Measurements from ENCODE around the gene SLC2A1. TPM values are rescaled to one million over a fixed set of nuclear protein-coding genes. Genes with fewer than 3 reads are reported as not detected.
A peak's percentile ranks its signal among the peaks of the same experiment; 100 is the strongest.

SLC2A1 gene
- total RNA-seq, 1 donor from 2014 or later: 1,905 TPM

GRCh38 chr1:42940851-42941639, 17.6 kb downstream of the SLC2A1 start:
- DNase-seq (ENCODE audit: low read depth) (peak; percentile 93), FAIRE-seq (no peak)
- H3K27me3 ChIP-seq (ENCODE audit: control insufficient read depth, insufficient read depth, low read length): no peaks in the 10 kb centered on the region
- TF ChIP-seq CTCF (IDR thresholded peaks at IDR 0.05; ENCODE audit: insufficient read depth, low read length, severe bottlenecking): no peak
- no peak overlapping the region for H3K4me3 ChIP-seq (ENCODE audit: low read depth, low read length)
- H3K36me3 ChIP-seq (ENCODE audit: control insufficient read depth, insufficient read depth, low read length): peaks cover 45% of the 10 kb centered on the region

- FAIRE-seq: no peak
- H3K36me3 ChIP-seq (ENCODE audit: control insufficient read depth, insufficient read depth, low read length): peaks cover 53% of the 10 kb centered on the region
- H3K27me3 ChIP-seq (ENCODE audit: control insufficient read depth, insufficient read depth, low read length): no peaks in the 10 kb centered on the region
- TF ChIP-seq CTCF (IDR thresholded peaks at IDR 0.05; ENCODE audit: insufficient read depth, low read length, severe bottlenecking): no peak
- no peak for DNase-seq (ENCODE audit: low read depth)
- no peak overlapping the region for H3K4me3 ChIP-seq (ENCODE audit: low read depth, low read length)
These were observed 19.7 kb downstream of the SLC2A1 start for GRCh38 chr1:42938645-42939615.

DNA sequence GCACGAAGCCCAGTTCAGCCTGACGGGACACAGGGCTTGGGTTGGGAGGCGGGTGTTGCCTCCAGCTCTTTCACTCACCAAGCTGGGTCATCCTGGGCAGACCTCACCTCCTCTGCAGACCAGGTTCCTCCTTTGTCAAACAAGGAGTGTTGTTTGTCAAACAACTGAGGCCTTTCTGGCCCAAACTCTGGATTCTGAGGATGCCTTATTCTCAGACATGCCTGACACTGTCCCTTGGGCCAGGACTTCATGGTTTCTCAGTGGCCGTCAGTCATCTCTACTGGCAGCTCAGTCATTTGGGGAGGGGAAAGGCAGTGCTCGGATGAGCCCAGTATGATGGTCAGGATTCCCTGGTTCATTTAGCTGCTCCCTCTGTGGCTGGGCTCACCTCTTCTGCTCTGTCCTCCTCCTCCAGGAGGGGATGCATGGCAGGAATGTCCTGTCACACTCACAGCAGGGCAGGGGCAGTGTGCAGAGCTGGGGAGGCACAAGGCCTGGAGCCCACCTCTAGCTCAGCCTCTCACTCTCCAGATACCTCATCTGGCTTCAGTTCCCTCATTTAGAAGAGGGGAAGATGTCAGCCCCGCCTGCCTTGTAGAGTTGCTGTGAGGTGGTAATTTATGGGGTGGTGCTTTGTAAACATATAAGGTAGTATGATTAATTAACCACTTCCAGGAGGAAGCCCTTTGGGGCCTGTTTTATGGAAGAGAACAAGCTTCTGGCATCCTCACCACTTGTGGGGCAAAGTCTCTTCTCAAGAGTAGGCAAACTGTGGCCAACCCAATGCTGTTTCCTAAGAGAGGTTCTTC, 20.6 kb downstream of the SLC2A1 start:
- H3K36me3 ChIP-seq (ENCODE audit: control insufficient read depth, insufficient read depth, low read length): peaks cover 52% of the 10 kb centered on the region
- no peak for TF ChIP-seq CTCF (IDR thresholded peaks at IDR 0.05; ENCODE audit: insufficient read depth, low read length, severe bottlenecking)
- peak; percentile 90 for FAIRE-seq
- no peak overlapping the region for H3K4me3 ChIP-seq (ENCODE audit: low read depth, low read length)
- peak; percentile 76 for DNase-seq (ENCODE audit: low read depth)
- no peaks in the 10 kb centered on the region for H3K27me3 ChIP-seq (ENCODE audit: control insufficient read depth, insufficient read depth, low read length)

- no peak overlapping the region for H3K4me3 ChIP-seq (ENCODE audit: low read depth, low read length)
- peak; percentile 98 for DNase-seq (ENCODE audit: low read depth)
- peaks cover 49% of the 10 kb centered on the region for H3K36me3 ChIP-seq (ENCODE audit: control insufficient read depth, insufficient read depth, low read length)
- TF ChIP-seq CTCF (IDR thresholded peaks at IDR 0.05; ENCODE audit: insufficient read depth, low read length, severe bottlenecking): peak; percentile 45
- H3K27me3 ChIP-seq (ENCODE audit: control insufficient read depth, insufficient read depth, low read length): no peaks in the 10 kb centered on the region
- FAIRE-seq: peak; percentile 94
These were observed 21.4 kb downstream of the SLC2A1 start for GRCh38 chr1:42937141-42937696.
